GM12892 (cell line): ENCODE results near the gene KISS1.

Experiments
- DNase-seq: peaks from one replicate; pipeline ENCODE4 v3.0.0; 2011; ENCODE audit not compliant: insufficient read length
- FAIRE-seq: peaks from 2 replicates; lab custom pipeline; 2011; peaks lifted over from hg19 to GRCh38; lab: Jason Lieb, UNC
- POLR2A ChIP-seq: IDR thresholded peaks from 2 replicates; pipeline ENCODE4 v1.6.1; 2011; ENCODE audit warnings: low read depth, low read length, control low read depth
- POLR2AphosphoS5 ChIP-seq: IDR thresholded peaks from 2 replicates; pipeline ENCODE4 v1.6.1; 2011; ENCODE audit warnings: low read depth, low read length, control low read depth
- TAF1 ChIP-seq: IDR thresholded peaks from 2 replicates; pipeline ENCODE4 v1.6.1; 2011; ENCODE audit warnings: low read depth, mild to moderate bottlenecking, control low read depth, low read length, borderline replicate concordance

The KISS1 gene

DNA sequence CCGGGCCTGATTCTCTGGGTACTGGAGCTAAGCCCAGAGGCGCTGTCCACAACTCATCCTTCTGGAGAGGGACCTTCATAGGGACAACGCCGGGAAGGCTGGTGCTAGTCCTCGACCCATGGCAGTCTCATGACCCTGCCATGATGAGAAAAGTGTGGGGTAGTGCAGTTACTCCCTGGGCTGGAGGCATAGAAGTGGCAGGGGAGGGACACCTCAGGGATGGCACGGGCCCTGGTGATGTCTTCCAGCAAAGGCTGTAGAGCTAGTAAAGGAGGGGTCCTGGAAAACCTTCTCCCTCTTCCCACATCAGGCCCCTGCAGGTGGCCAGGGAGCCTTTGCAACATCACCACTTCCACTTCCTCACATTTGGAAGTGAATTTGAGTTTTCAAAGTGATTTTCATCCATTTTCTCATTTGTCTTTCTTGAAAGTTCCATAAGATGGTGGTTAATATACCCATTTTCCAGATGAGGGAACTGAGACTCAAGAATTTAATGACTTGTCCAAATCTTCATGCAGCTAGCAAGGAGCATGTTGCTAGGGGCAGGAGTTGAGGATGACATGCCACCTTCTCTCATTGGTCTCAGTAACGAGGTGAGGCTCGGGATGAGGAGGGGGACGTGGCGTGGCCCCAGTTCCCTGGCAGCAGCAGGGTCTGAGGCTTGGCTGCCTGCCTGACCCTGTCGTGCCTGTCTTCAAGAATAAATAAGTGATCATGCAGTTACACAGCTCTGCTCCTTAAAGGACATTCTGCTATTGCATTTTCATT is 20.8 kb upstream of the KISS1 start:
- no peak for FAIRE-seq
- TF ChIP-seq TAF1 (no peak), POLR2A (no peak), POLR2AphosphoS5 (no peak)
- no peak for DNase-seq

DNA sequence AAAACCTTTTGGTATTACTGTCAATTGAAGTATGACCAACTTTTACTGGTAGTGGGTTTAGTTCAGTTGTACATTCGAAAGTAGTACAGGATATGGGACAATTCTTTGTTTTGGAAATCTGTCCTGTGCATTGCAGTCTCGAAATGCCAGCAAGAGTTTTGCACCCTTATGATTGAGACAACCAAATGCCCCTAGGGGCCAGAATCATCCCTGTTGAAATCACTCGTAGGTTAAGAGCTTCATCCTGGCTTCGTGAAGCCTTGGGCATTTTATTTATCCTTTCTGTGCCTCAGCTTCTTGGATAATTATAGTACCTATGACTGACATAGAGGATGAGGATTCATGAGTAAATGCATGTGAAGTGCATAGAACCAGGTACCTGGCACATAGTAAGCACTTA is 19.9 kb upstream of the KISS1 start:
- no peak for FAIRE-seq
- TF ChIP-seq POLR2A: no peak
- no peak for TF ChIP-seq TAF1
- TF ChIP-seq POLR2AphosphoS5: no peak
- DNase-seq: no peak

GRCh38 chr1:204213668-204214662 is 17.7 kb upstream of the KISS1 start, which contains the start of gene GOLT1A:
Gene GOLT1A, minus strand, starts transcription at chr1:204213988. Its CDS starts 82 bp downstream, at chr1:204213906.
- DNase-seq (no peak), FAIRE-seq (no peak)
- TF ChIP-seq TAF1 (no peak), POLR2AphosphoS5 (no peak), POLR2A (no peak)

GRCh38 chr1:204212715-204213114 is 16.4 kb upstream of the KISS1 start:
- TF ChIP-seq POLR2AphosphoS5 (no peak), TAF1 (no peak), POLR2A (no peak)
- FAIRE-seq: no peak
- no peak for DNase-seq

DNA sequence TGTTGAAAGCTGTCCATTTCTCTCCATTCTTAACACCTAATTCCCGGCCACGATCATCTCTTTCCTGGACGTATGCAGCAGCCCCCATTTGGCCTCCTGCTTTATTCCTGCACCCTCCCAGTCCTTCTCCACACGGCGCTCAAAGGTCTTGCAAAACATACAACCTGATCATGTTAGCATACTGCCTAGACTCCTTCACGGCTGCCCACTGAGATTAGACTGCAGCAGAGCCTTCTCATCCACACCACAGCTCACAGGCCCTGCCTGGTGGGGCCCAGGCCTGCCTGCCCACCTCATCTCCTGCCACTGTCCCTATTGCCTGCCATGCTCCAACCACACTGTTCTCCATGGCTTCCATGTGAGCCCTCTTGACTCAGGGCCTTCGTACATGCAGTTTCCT is 14.8 kb upstream of the KISS1 start:
- TF ChIP-seq POLR2AphosphoS5: no peak
- TF ChIP-seq TAF1: no peak
- no peak for TF ChIP-seq POLR2A
- DNase-seq: no peak
- FAIRE-seq: no peak

DNA sequence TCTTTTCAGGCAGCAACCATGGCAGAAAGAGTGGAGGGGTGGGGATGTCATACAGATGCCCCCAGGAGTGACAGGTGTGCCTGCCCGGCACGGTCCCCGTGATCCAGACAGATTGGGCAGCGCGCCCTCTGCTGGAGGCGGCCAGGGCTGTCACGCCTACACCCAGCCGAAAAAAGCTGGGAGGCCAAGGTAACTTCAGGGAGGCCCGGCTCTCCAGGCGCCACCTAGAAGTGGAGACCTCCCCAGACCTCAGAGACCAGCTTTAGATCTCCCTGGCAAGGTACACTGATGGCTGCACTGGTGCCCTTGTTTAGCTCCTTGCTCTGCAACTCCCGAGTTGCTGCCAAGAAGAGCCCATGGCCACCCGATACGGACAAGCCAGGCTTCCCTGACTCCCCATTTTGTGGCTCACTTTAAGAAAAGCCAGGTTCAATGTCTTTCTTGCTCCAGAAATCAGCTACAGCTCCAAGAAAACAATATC is 10.9 kb upstream of the KISS1 start:
- TF ChIP-seq TAF1 (no peak), POLR2A (no peak), POLR2AphosphoS5 (no peak)
- FAIRE-seq (no peak), DNase-seq (peak; percentile 68)

- FAIRE-seq: no peak
- DNase-seq: no peak
- TF ChIP-seq TAF1 (no peak), POLR2AphosphoS5 (no peak), POLR2A (no peak)
Observed at GRCh38 chr1:204206121-204206520, 9.8 kb upstream of the KISS1 start.

DNA sequence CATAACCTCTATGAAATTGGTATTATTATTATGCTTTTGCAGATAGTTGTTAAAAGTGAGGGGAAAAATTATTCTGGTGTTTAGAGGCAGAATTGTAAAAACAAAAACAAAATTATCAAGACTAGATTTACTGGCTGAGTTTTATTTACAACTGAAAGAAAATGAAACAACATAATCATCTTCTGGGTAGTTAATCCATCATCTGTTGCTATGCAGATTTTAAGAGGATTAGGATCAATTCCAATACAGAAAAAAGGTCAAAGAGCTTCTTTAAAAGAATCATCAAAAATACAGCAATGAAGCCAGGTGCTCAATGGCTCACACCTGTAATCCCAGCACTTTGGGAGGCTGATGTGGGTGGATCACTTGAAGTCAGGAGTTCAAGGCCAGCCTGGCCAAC is 9.2 kb upstream of the KISS1 start:
- TF ChIP-seq TAF1 (no peak), POLR2A (no peak), POLR2AphosphoS5 (no peak)
- DNase-seq (no peak), FAIRE-seq (no peak)

- FAIRE-seq (no peak), DNase-seq (no peak)
- TF ChIP-seq POLR2AphosphoS5 (no peak), POLR2A (no peak), TAF1 (no peak)
Observed at GRCh38 chr1:204204944-204205343, 8.7 kb upstream of the KISS1 start.

DNA sequence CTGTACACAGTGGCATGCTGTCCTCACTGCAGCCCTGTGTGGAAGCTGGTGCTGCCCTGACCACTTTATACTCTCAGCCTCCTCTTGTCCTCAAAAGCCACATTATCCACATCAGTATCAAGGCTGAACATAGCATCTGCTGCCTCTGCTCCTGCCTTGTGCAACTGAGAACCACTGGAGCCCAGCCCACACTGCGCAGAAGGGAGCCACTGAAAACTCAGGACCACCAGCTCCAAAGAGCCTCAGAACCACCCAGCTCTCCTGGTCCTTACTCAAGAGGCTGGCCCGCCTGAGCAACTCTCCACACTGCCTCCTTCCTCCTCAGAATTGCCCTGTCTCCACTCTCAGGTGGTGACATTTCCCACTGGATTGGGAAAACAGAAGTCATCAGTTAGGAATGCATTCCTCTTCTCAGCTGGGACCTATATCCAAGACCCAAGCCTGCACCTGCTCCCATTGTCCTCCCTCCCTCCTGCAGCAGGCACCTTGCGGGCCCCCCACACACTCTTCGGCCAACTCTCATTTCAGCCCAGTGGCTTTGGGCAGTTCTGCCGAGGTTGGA is 7.0 kb upstream of the KISS1 start:
- no peak for FAIRE-seq
- TF ChIP-seq POLR2A: no peak
- TF ChIP-seq POLR2AphosphoS5: no peak
- no peak for TF ChIP-seq TAF1
- no peak for DNase-seq

DNA sequence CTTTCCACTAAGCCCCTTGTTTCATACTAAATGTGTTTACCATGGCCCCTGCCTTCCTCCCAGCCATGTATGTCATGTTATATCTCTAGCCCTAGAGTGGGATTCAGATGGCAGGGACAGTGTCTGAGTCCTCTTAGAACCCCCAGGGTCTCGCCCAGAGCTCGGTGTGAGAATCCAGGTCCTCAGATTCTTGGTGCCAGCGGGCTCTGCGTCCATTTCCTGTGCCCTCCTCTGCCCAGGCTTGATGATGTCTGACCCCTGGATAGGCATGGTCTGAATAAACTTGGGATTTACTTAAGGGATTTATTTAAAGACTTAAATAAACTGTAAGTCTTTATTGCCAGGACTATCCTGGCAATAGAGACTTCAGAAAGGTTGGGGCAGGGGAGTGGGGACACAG is 6.2 kb upstream of the KISS1 start:
- FAIRE-seq (no peak), DNase-seq (no peak)
- no peak for TF ChIP-seq TAF1
- no peak for TF ChIP-seq POLR2AphosphoS5
- no peak for TF ChIP-seq POLR2A
